GM19467 (cell line): ENCODE results near the gene CACNA1A.
"Not testable (repeated sequence)": the region's sequence is repeated elsewhere in the genome, so short reads cannot be mapped to it uniquely, and the experiment has no call there.

Source experiments
- ATAC-seq: cut with Tn5 transposase; IDR thresholded peaks from one replicate; pipeline ENCODE4 v1.9.1; 2021; ENCODE audit warnings: mild to moderate bottlenecking, moderate library complexity; ENCODE audit not compliant: unreplicated experiment

Gene CACNA1A

GRCh38 chr19:13506471-13506820 is at the start of gene CACNA1A:
TSS of gene CACNA1A (minus strand) at chr19:13506479. CDS start at chr19:13506224, 255 bp downstream.
- ATAC-seq: no peak

GRCh38 chr19:13554506-13555240 is 48.4 kb upstream of the CACNA1A start:
- no peak for ATAC-seq

- no peak for ATAC-seq
These were observed 47.7 kb upstream of the CACNA1A start for GRCh38 chr19:13553880-13554400.

- no peak for ATAC-seq
These were observed 41.9 kb upstream of the CACNA1A start for GRCh38 chr19:13548131-13548530.

GRCh38 chr19:13547102-13547501 is 40.8 kb upstream of the CACNA1A start:
- no peak for ATAC-seq

GRCh38 chr19:13544423-13544822 is 38.1 kb upstream of the CACNA1A start:
- ATAC-seq: no peak

- no peak for ATAC-seq
These were observed 35.3 kb upstream of the CACNA1A start for GRCh38 chr19:13541554-13541953.

GRCh38 chr19:13539332-13539731 is 33.1 kb upstream of the CACNA1A start:
- no peak for ATAC-seq

- ATAC-seq: no peak
These were observed 32.4 kb upstream of the CACNA1A start for GRCh38 chr19:13538601-13539253.

- ATAC-seq: no peak
These were observed 31.2 kb upstream of the CACNA1A start for GRCh38 chr19:13537454-13537853.

- ATAC-seq: no peak
These were observed 24.4 kb upstream of the CACNA1A start for GRCh38 chr19:13530720-13531119.

- not testable (repeated sequence) for ATAC-seq
These were observed 23.4 kb upstream of the CACNA1A start for GRCh38 chr19:13529721-13530120.

GRCh38 chr19:13526552-13526951 is 20.3 kb upstream of the CACNA1A start:
- ATAC-seq: no peak

- no peak for ATAC-seq
These were observed 14.8 kb upstream of the CACNA1A start for GRCh38 chr19:13521066-13521465.

GRCh38 chr19:13511947-13512346 is 5.7 kb upstream of the CACNA1A start:
- no peak for ATAC-seq

- no peak for ATAC-seq
These were observed 853 bp upstream of the CACNA1A start for GRCh38 chr19:13507053-13507611.

GRCh38 chr19:13505761-13506470 is 363 bp downstream of the CACNA1A start:
- no peak for ATAC-seq

GRCh38 chr19:13505164-13505695 is 1.0 kb downstream of the CACNA1A start:
- ATAC-seq: no peak

GRCh38 chr19:13503570-13504235 is 2.6 kb downstream of the CACNA1A start:
- no peak for ATAC-seq

- ATAC-seq: no peak
These were observed 4.0 kb downstream of the CACNA1A start for GRCh38 chr19:13502231-13502630.

GRCh38 chr19:13499692-13500091 is 6.6 kb downstream of the CACNA1A start:
- no peak for ATAC-seq
